ENCODE measurements around the gene SLC6A9.

- TF ChIP-seq, protein P1, sequence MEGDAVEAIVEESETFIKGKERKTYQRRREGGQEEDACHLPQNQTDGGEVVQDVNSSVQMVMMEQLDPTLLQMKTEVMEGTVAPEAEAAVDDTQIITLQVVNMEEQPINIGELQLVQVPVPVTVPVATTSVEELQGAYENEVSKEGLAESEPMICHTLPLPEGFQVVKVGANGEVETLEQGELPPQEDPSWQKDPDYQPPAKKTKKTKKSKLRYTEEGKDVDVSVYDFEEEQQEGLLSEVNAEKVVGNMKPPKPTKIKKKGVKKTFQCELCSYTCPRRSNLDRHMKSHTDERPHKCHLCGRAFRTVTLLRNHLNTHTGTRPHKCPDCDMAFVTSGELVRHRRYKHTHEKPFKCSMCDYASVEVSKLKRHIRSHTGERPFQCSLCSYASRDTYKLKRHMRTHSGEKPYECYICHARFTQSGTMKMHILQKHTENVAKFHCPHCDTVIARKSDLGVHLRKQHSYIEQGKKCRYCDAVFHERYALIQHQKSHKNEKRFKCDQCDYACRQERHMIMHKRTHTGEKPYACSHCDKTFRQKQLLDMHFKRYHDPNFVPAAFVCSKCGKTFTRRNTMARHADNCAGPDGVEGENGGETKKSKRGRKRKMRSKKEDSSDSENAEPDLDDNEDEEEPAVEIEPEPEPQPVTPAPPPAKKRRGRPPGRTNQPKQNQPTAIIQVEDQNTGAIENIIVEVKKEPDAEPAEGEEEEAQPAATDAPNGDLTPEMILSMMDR (IDR thresholded peaks at IDR 0.05), result no peak
- TF ChIP-seq POLR2AphosphoS5 (IDR thresholded peaks at IDR 0.05; ENCODE audit: low read depth, low read length) (no peak), REST (IDR thresholded peaks at IDR 0.05; ENCODE audit: insufficient read depth in 1 of 2, low read depth in 2 of 2, low read length in 1 of 2) (no peak), TCF7L2 (IDR thresholded peaks at IDR 0.05; ENCODE audit: low read depth, low read length) (no peak), SIN3A (IDR thresholded peaks at IDR 0.05; ENCODE audit: borderline replicate concordance, insufficient read depth, low read depth, low read length) (no peak)
These were observed 11.8 kb downstream of the SLC6A9 start for GRCh38 chr1:44019466-44019948.

Measured in Panc1 (cell line).